ENCODE data around the gene RNU6-1.

RNU6-1 gene

GRCh38 chr15:67840749-67841512, 1.1 kb upstream of the RNU6-1 start:
- H3K4me1 Mint-ChIP-seq, result peaks cover 78% of the 10 kb centered on the region
- H3K9me3 Mint-ChIP-seq, result peaks cover 3% of the 10 kb centered on the region
- H3K27me3 Mint-ChIP-seq (ENCODE audit: low read depth, poor library complexity), result peaks cover 42% of the 10 kb centered on the region
- no peak for DNase-seq
- H3K27ac Mint-ChIP-seq, result no peak overlapping the region
- TF ChIP-seq, protein P1, sequence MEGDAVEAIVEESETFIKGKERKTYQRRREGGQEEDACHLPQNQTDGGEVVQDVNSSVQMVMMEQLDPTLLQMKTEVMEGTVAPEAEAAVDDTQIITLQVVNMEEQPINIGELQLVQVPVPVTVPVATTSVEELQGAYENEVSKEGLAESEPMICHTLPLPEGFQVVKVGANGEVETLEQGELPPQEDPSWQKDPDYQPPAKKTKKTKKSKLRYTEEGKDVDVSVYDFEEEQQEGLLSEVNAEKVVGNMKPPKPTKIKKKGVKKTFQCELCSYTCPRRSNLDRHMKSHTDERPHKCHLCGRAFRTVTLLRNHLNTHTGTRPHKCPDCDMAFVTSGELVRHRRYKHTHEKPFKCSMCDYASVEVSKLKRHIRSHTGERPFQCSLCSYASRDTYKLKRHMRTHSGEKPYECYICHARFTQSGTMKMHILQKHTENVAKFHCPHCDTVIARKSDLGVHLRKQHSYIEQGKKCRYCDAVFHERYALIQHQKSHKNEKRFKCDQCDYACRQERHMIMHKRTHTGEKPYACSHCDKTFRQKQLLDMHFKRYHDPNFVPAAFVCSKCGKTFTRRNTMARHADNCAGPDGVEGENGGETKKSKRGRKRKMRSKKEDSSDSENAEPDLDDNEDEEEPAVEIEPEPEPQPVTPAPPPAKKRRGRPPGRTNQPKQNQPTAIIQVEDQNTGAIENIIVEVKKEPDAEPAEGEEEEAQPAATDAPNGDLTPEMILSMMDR (IDR thresholded peaks at IDR 0.05), result no peak
- H3K4me3 Mint-ChIP-seq, result peak overlapping the region; percentile 93
- H3K36me3 Mint-ChIP-seq (ENCODE audit: low read depth), result no peaks in the 10 kb centered on the region

DNA sequence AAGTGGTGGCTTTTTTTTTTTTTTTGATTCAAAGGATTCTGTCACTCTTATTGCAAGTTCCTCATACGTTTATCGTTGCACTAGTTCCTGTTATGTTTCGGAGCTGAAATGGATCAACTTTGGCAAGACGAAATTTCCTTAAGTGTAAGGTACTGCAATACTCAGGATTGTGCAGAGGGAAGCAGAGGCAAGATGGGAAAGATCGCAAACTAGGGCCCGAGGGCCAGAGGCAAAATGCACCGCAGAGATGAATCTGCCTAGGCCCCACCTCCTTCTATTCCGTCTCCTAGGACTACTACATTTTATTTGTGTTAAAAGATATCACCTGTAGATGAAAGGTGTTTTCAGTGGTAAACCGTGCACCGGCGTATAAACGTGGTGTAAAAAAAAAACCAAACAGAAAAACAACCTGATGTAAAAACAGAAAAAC, 331 bp downstream of the RNU6-1 start:
- Mint-ChIP-seq H3K4me3 (peak overlapping the region; percentile 93), H3K9me3 (peaks cover 3% of the 10 kb centered on the region), H3K27ac (peak overlapping the region; percentile 100), H3K4me1 (peaks cover 64% of the 10 kb centered on the region), H3K27me3 (ENCODE audit: low read depth, poor library complexity) (peaks cover 56% of the 10 kb centered on the region), H3K36me3 (ENCODE audit: low read depth) (no peaks in the 10 kb centered on the region)
- TF ChIP-seq, protein P1 (IDR thresholded peaks at IDR 0.05), result no peak
- no peak for DNase-seq

GRCh38 chr15:67838789-67839332, 984 bp downstream of the RNU6-1 start:
- TF ChIP-seq, protein P1 (IDR thresholded peaks at IDR 0.05), result no peak
- H3K9me3 Mint-ChIP-seq, result peaks cover 3% of the 10 kb centered on the region
- DNase-seq, result peak; percentile 71
- no peak overlapping the region for H3K27ac Mint-ChIP-seq
- no peaks in the 10 kb centered on the region for H3K36me3 Mint-ChIP-seq (ENCODE audit: low read depth)
- peak overlapping the region; percentile 93 for H3K4me3 Mint-ChIP-seq
- peaks cover 64% of the 10 kb centered on the region for H3K4me1 Mint-ChIP-seq
- H3K27me3 Mint-ChIP-seq (ENCODE audit: low read depth, poor library complexity), result peaks cover 62% of the 10 kb centered on the region

GRCh38 chr15:67836955-67837354, 2.9 kb downstream of the RNU6-1 start:
- Mint-ChIP-seq H3K27me3 (ENCODE audit: low read depth, poor library complexity) (peaks cover 82% of the 10 kb centered on the region), H3K4me3 (no peak overlapping the region), H3K27ac (no peak overlapping the region), H3K9me3 (peaks cover 3% of the 10 kb centered on the region), H3K4me1 (peaks cover 64% of the 10 kb centered on the region), H3K36me3 (ENCODE audit: low read depth) (no peaks in the 10 kb centered on the region)
- no peak for DNase-seq
- TF ChIP-seq, protein P1 (IDR thresholded peaks at IDR 0.05), result no peak

DNA sequence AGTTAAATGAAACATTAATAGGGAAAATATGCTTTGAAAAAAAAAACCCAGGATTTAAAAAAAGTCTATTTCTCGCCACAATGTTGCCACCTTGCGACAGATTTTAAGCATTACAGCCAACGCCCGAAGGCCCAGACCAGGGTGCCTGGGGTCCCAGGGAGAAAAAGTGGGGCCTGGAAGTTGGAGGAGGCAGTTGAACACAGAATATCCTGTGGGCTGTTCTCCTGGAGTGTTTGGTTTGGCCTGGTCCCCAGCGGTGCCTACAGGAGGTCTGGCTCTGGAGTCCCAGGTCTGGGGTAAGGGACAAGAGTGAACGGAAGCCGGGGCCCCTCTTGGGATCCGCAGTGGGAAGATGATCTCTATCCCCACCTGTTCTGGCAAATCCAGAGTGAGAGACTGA, 3.4 kb downstream of the RNU6-1 start:
- DNase-seq, result no peak
- Mint-ChIP-seq H3K4me1 (peaks cover 64% of the 10 kb centered on the region), H3K9me3 (peaks cover 3% of the 10 kb centered on the region), H3K27me3 (ENCODE audit: low read depth, poor library complexity) (peaks cover 86% of the 10 kb centered on the region), H3K36me3 (ENCODE audit: low read depth) (no peaks in the 10 kb centered on the region), H3K4me3 (peak overlapping the region; percentile 75), H3K27ac (no peak overlapping the region)
- TF ChIP-seq, protein P1 (IDR thresholded peaks at IDR 0.05), result peak; percentile 91

GRCh38 chr15:67836134-67836455, 3.8 kb downstream of the RNU6-1 start:
- DNase-seq, result no peak
- H3K4me1 Mint-ChIP-seq, result peaks cover 64% of the 10 kb centered on the region
- H3K9me3 Mint-ChIP-seq, result peaks cover 3% of the 10 kb centered on the region
- TF ChIP-seq, protein P1 (IDR thresholded peaks at IDR 0.05), result no peak
- no peaks in the 10 kb centered on the region for H3K36me3 Mint-ChIP-seq (ENCODE audit: low read depth)
- H3K27ac Mint-ChIP-seq, result no peak overlapping the region
- H3K4me3 Mint-ChIP-seq, result peak overlapping the region; percentile 75
- peaks cover 90% of the 10 kb centered on the region for H3K27me3 Mint-ChIP-seq (ENCODE audit: low read depth, poor library complexity)
